ENCODE measurements around the gene TTYH3. TPM values are rescaled to one million over a fixed set of nuclear protein-coding genes. Genes with fewer than 3 reads are reported as not detected.
A peak's percentile ranks its signal among the peaks of the same experiment; 100 is the strongest.

The TTYH3 gene
- total RNA-seq, 4 donors from 2014 or later, result 3.8 to 47.2 (median 25.2) TPM

DNA sequence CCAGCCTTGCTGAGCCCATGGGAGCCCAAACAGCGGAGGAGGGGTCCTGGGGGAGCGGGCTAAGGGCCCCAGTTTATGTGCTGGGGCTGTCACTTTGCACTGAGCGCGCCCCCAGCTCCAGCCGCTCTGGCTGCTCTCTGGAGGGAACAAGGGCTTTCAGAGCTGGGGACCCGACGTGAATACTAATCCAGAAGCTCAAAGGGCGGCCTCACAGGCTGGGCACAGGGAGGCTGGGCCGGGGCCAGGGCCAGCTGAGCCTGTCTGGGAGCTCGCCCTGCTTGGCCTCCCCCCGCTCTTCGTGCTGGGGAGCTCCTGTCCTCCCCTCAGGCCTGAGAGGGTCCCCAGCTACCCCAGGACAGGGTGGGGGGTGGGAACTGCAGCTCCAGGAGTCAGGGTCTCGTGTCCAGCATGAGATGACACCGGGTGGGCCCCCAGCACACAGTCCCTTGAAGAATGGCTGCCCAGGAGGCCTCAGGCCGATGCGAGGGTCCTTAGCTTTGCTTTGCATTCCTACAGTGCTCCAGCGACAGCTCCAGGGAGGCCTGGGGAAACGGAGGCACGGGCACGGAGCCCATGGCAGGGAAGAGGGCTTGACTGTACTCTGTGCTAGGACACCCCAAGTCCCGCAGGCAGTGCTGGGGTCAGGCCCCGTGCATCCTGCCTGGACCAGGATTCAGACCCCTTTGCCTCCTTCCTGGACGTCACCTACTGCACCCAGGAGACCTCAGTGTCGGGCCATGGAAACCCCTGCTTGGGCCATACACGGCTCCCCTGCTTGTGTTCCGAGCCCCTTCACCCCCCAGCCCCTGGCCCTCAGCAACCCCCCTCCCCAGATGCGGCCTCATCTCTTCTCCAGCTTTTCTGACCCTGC lies 50.4 kb downstream of the TTYH3 start:
- H3K4me3 ChIP-seq, result no peak overlapping the region
- no peaks in the 10 kb centered on the region for H3K27me3 ChIP-seq
- intact Hi-C loops (cut with DNase I; ENCODE audit: low total_unique reads), result no loop called here
- H3K9me3 ChIP-seq, result no peaks in the 10 kb centered on the region
- DNase-seq, result no peak
- no peaks in the 10 kb centered on the region for H3K36me3 ChIP-seq
- no peak overlapping the region for H3K27ac ChIP-seq
- TF ChIP-seq, protein P1, sequence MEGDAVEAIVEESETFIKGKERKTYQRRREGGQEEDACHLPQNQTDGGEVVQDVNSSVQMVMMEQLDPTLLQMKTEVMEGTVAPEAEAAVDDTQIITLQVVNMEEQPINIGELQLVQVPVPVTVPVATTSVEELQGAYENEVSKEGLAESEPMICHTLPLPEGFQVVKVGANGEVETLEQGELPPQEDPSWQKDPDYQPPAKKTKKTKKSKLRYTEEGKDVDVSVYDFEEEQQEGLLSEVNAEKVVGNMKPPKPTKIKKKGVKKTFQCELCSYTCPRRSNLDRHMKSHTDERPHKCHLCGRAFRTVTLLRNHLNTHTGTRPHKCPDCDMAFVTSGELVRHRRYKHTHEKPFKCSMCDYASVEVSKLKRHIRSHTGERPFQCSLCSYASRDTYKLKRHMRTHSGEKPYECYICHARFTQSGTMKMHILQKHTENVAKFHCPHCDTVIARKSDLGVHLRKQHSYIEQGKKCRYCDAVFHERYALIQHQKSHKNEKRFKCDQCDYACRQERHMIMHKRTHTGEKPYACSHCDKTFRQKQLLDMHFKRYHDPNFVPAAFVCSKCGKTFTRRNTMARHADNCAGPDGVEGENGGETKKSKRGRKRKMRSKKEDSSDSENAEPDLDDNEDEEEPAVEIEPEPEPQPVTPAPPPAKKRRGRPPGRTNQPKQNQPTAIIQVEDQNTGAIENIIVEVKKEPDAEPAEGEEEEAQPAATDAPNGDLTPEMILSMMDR (IDR thresholded peaks at IDR 0.05), result no peak
- H3K4me1 ChIP-seq, result peaks cover 0 to 7% of the 10 kb centered on the region in 2 donors

DNA sequence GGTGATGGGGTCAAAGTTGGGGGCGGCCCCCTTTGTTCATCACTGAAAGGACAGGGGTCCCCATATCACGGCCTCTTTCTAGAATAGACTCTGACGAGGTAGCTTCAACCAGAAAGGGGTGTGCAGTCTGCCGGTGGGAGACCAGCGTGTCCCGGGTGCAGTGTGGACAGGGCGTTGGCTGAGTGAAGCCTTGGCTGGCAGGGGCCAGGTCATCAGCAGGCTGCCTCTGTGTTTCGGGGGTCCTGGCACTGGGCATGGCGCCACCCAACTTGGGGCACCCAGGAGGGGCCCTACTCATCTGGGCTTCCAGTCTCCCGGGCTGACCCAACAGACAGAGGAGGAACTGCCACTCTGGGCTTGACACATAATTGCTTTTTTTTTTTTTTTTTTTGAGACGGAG lies 52.7 kb downstream of the TTYH3 start:
- H3K27me3 ChIP-seq, result no peaks in the 10 kb centered on the region
- H3K4me3 ChIP-seq, result no peak overlapping the region
- peaks cover 0 to 13% of the 10 kb centered on the region in 2 donors for H3K4me1 ChIP-seq
- no peaks in the 10 kb centered on the region for H3K9me3 ChIP-seq
- intact Hi-C loops (cut with DNase I; ENCODE audit: low total_unique reads), result no loop called here
- no peaks in the 10 kb centered on the region for H3K36me3 ChIP-seq
- no peak for TF ChIP-seq POLR2A (IDR thresholded peaks at IDR 0.05)
- TF ChIP-seq, protein P1 (IDR thresholded peaks at IDR 0.05), result no peak
- no peak for DNase-seq
- no peak overlapping the region for H3K27ac ChIP-seq

DNA sequence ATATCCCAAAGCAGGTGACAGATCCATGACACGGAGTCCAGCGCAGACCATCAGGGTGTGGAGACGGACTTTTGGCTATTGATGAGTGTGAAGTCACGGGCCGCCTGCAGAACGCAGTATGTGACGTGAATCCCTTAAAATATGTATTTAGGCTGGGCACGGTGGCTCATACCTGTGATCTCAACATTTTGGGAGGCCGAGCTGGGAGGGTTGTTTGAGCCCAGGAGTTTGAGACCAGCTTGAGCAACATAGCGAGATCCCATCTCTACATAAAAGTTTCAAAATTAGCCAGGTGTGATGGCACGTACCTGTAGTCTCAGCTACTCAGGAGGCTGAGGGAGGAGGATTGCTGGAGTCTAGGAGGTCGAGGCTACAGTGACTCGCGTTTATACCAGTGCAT lies 54.3 kb downstream of the TTYH3 start:
- H3K27me3 ChIP-seq, result no peaks in the 10 kb centered on the region
- H3K4me3 ChIP-seq, result no peak overlapping the region

DNA sequence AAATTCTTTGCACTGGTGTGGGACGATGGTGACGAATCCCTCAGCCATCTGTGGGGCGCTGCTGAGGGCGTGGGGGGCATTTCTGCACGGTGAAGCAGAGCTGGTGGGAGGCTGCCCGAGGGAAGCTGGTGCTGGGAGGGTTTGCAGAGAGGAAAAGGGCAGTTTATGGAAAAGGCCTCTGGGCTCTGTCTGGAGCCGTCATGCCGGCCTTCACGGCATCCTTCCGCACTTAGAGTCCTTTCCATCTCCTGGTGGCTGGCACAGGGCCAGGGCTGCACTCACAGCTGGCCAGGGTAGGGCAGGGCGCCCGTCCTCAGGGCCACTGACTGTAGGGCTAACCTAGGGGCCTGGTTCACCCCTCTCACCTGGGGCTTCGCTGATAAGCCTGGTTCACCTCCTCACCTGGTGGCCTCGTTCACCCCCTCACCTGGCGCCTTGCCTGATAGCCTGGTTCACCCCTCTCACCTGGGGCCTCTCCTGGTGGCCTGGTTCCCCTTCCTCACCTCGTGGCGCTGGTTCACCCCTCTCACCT lies 55.6 kb downstream of the TTYH3 start:
- Histone ChIP-seq H3K9me3 (no peaks in the 10 kb centered on the region), H3K36me3 (no peaks in the 10 kb centered on the region), H3K27me3 (no peaks in the 10 kb centered on the region), H3K4me1 (peaks cover 0 to 11% of the 10 kb centered on the region in 2 donors), H3K27ac (no peak overlapping the region), H3K4me3 (no peak overlapping the region)
- DNase-seq, result no peak
- TF ChIP-seq, protein P1 (IDR thresholded peaks at IDR 0.05), result no peak
- no peak for TF ChIP-seq POLR2A (IDR thresholded peaks at IDR 0.05)
- intact Hi-C loops (cut with DNase I; ENCODE audit: low total_unique reads), result no loop called here

More for the DNA sequence above, 54.3 kb downstream of the TTYH3 start:
- DNase-seq, result no peak
- Histone ChIP-seq H3K9me3 (no peaks in the 10 kb centered on the region), H3K4me1 (peaks cover 0 to 11% of the 10 kb centered on the region in 2 donors), H3K36me3 (no peaks in the 10 kb centered on the region), H3K27ac (no peak overlapping the region)
- TF ChIP-seq, protein P1 (IDR thresholded peaks at IDR 0.05), result no peak
- no peak for TF ChIP-seq POLR2A (IDR thresholded peaks at IDR 0.05)
- intact Hi-C loops (cut with DNase I; ENCODE audit: low total_unique reads), result no loop called here

DNA sequence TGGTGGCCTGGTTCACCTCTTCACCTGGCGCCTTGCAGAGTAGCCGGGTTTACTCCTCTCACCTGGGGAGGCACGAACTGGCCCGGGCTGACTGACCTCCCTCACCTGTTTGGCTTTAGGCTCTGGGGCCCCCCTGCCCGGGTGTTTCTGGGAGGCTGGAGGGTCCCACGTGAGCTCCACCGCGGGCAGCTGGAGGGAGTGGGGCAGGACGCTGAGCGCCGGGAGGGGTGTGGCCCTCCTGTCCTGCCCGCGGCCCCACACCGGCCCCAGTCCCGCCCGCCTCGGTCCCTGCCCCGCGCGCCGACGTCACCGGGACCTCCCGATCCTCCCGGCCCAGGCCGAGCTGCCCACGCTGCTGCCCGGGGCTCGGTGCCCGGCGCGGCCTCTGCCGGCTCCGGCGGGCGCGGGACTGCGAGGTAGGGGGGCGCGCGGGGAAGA lies 56.1 kb downstream of the TTYH3 start, which contains the start of gene AMZ1:
Gene AMZ1, plus strand, starts transcription at position 322 of the 438 bp plus-strand sequence. CDS start 12,250 bp downstream, outside the sequence.
- H3K36me3 ChIP-seq, result no peaks in the 10 kb centered on the region
- peak within 1 kb of the TSS; percentile 9 to 34 for H3K4me3 ChIP-seq
- H3K27ac ChIP-seq, result no peak within 1 kb of the TSS
- H3K9me3 ChIP-seq, result no peaks in the 10 kb centered on the region
- intact Hi-C loops (cut with DNase I; ENCODE audit: low total_unique reads), result no loop called here
- H3K4me1 ChIP-seq, result peaks cover 0 to 11% of the 10 kb centered on the region in 2 donors
- no peaks in the 10 kb centered on the region for H3K27me3 ChIP-seq
- no peak for DNase-seq
- TF ChIP-seq, protein P1 (IDR thresholded peaks at IDR 0.05), result no peak
- no peak for TF ChIP-seq POLR2A (IDR thresholded peaks at IDR 0.05)

Data from uterus (tissue), 4 donors.